GM18505 (cell line): ENCODE data around the gene HDHD2.
"Not testable (repeated sequence)": the region's sequence is repeated elsewhere in the genome, so short reads cannot be mapped to it uniquely, and the experiment has no call there.

Experiments used
- ATAC-seq: cut with Tn5 transposase; IDR thresholded peaks from one replicate; pipeline ENCODE4 v1.9.1; 2021; ENCODE audit not compliant: unreplicated experiment
- POLR2A ChIP-seq: IDR thresholded peaks from 4 replicates; pipeline ENCODE4 v1.6.1; 2011; ENCODE audit warnings: borderline replicate concordance; ENCODE audit not compliant: insufficient read depth, insufficient read length; ENCODE audit errors: extremely low read depth

HDHD2 gene

GRCh38 chr18:47150029-47150823 is at the start of gene HDHD2:
Gene HDHD2 (minus strand): TSS chr18:47150500. CDS start chr18:47136439, 14,061 bp downstream.
- TF ChIP-seq POLR2A: peak; percentile 93
- peak; percentile 92 for ATAC-seq

- ATAC-seq: not testable (repeated sequence)
Measured at GRCh38 chr18:47195961-47196360, 45.7 kb upstream of the HDHD2 start.

- no peak for ATAC-seq
- no peak for TF ChIP-seq POLR2A
Measured at GRCh38 chr18:47191961-47192360, 41.7 kb upstream of the HDHD2 start.

GRCh38 chr18:47187721-47188120 is 37.4 kb upstream of the HDHD2 start:
- ATAC-seq: no peak
- TF ChIP-seq POLR2A: no peak

GRCh38 chr18:47184419-47185050 is 34.2 kb upstream of the HDHD2 start:
- no peak for TF ChIP-seq POLR2A
- no peak for ATAC-seq

GRCh38 chr18:47182156-47182555 is 31.9 kb upstream of the HDHD2 start:
- not testable (repeated sequence) for ATAC-seq

- no peak for TF ChIP-seq POLR2A
- no peak for ATAC-seq
Measured at GRCh38 chr18:47180765-47181164, 30.5 kb upstream of the HDHD2 start.

GRCh38 chr18:47179520-47179919 is 29.2 kb upstream of the HDHD2 start:
- no peak for ATAC-seq
- no peak for TF ChIP-seq POLR2A

- TF ChIP-seq POLR2A: peak; percentile 71
- peak; percentile 80 for ATAC-seq
Measured at GRCh38 chr18:47175898-47176575, 25.7 kb upstream of the HDHD2 start, which contains the start of gene IER3IP1. Gene IER3IP1 (minus strand): TSS chr18:47176364. CDS start chr18:47176277, 87 bp downstream.

GRCh38 chr18:47175283-47175897 is 25.1 kb upstream of the HDHD2 start:
- ATAC-seq: peak; percentile 9
- no peak for TF ChIP-seq POLR2A

GRCh38 chr18:47174545-47175116 is 24.3 kb upstream of the HDHD2 start:
- TF ChIP-seq POLR2A: no peak
- ATAC-seq: no peak

- TF ChIP-seq POLR2A: no peak
Measured at GRCh38 chr18:47172476-47172875, 22.2 kb upstream of the HDHD2 start.

GRCh38 chr18:47168913-47169312 is 18.6 kb upstream of the HDHD2 start:
- TF ChIP-seq POLR2A: no peak
- no peak for ATAC-seq

More at GRCh38 chr18:47172476-47172875, 22.2 kb upstream of the HDHD2 start:
- ATAC-seq: no peak

GRCh38 chr18:47168509-47168908 is 18.2 kb upstream of the HDHD2 start:
- ATAC-seq: no peak
- no peak for TF ChIP-seq POLR2A

- no peak for ATAC-seq
- no peak for TF ChIP-seq POLR2A
Measured at GRCh38 chr18:47166294-47166693, 16.0 kb upstream of the HDHD2 start.
